K562 (cell line): ENCODE results near the gene KMO. TPM values are rescaled to one million over a fixed set of nuclear protein-coding genes. Genes with fewer than 3 reads are reported as not detected.
A peak's percentile ranks its signal among the peaks of the same experiment; 100 is the strongest.

Source experiments
- ATAC-seq: fragments of 200-7000 bp; cut with Tn5 transposase; 3 replicates; pipeline ENCODE4 v1.9.1; 2020; ENCODE audit warnings: moderate library complexity
- BruUV-seq: library from RNA; stranded (reverse); fragments of 400-500 nt; replicated peaks from 2 replicates; lab custom pipeline; 2021; lab: Mats Ljungman, UMichigan
- CTCF ChIA-PET: fragments of 300-600 bp; formaldehyde crosslinking; extraction: SDS; loops from one replicate; lab custom pipeline; 2021; ENCODE audit warnings: low intra/inter-chr PET ratio; lab: Yijun Ruan, JAX
- POLR2A ChIA-PET: fragments of 300-600, 350-650 bp; sonication (Branson Sonifier 250); formaldehyde crosslinking; extraction: SDS; loops from one replicate; lab custom pipeline; 2021; ENCODE audit warnings: antibody characterized with exemption, inconsistent platforms; lab: Yijun Ruan, JAX
- DNase-seq, 4 experiments: peaks; one replicate each; pipeline versions ENCODE4 v3.0.0 to v3.0.0-alpha.2; 2011 to 2018; ENCODE audit warnings: low spot score in 3 of 4, mixed read lengths in 3 of 4; ENCODE audit errors: extremely low read depth in 1 of 4
- FAIRE-seq: peaks from 2 replicates; lab custom pipeline; 2011; peaks lifted over from hg19 to GRCh38; lab: Jason Lieb, UNC
- H2AFZ ChIP-seq: 2 replicates; pipeline ENCODE4 v1.6.0; 2011; ENCODE audit warnings: low read depth, low read length, control low read depth, inconsistent platforms
- H3K27ac ChIP-seq: fragments of 200-600 bp; 3 replicates; pipeline ENCODE4 v1.8.0; 2011; ENCODE audit warnings: low read depth, mild to moderate bottlenecking, control low read depth, inconsistent platforms, low read length, moderate library complexity, mixed read lengths; ENCODE audit errors: extremely low read depth
- H3K27me3 ChIP-seq, 2 experiments: fragments of 300-600 bp in 1 of 2; 2 replicates in 1 of 2; 3 replicates in 1 of 2; pipeline versions ENCODE4 v1.6.0 to v1.8.0; 2011; ENCODE audit warnings: inconsistent platforms in 2 of 2, low read length in 2 of 2, mild to moderate bottlenecking in 1 of 2, mixed read lengths in 1 of 2, moderate library complexity in 1 of 2; ENCODE audit not compliant: control insufficient read depth in 2 of 2, insufficient read depth in 2 of 2
- H3K36me3 ChIP-seq: fragments of 300-600 bp; 3 replicates; pipeline ENCODE4 v1.8.0; 2011; ENCODE audit warnings: mild to moderate bottlenecking, low read length, inconsistent platforms; ENCODE audit not compliant: control insufficient read depth, insufficient read depth
- H3K4me1 ChIP-seq, 2 experiments: fragments of 200-600 bp in 1 of 2; replicated peaks in 1 of 2; 2 replicates in 1 of 2; 3 replicates in 1 of 2; pipeline versions ENCODE4 v1.5.1 to v1.8.0; 2011; ENCODE audit warnings: inconsistent platforms in 2 of 2, low read length in 2 of 2, mild to moderate bottlenecking in 1 of 2, mixed read lengths in 1 of 2, moderate library complexity in 1 of 2; ENCODE audit not compliant: control insufficient read depth in 2 of 2, insufficient read depth in 2 of 2
- H3K4me2 ChIP-seq: 2 replicates; pipeline ENCODE4 v1.6.1; 2011; ENCODE audit warnings: low read length, control low read depth, inconsistent platforms, mixed read lengths; ENCODE audit not compliant: insufficient read depth
- H3K4me3 ChIP-seq: fragments of 200-600 bp; sonication (generic), shearing (Covaris generic); 2 replicates; pipeline ENCODE4 v1.5.1; 2016; ENCODE audit warnings: control low read depth, inconsistent platforms
- H3K79me2 ChIP-seq: fragments of 200-600 bp; 3 replicates; pipeline ENCODE4 v1.8.0; 2011; ENCODE audit warnings: low read length, inconsistent platforms; ENCODE audit not compliant: control insufficient read depth, insufficient read depth
- H3K9ac ChIP-seq, 2 experiments: 2 replicates each; pipeline versions ENCODE4 v1.6.0 to v1.6.1; 2011; ENCODE audit warnings: low read depth in 2 of 2, low read length in 2 of 2, control low read depth in 1 of 2, inconsistent platforms in 1 of 2, mild to moderate bottlenecking in 1 of 2, mixed read lengths in 1 of 2; ENCODE audit not compliant: insufficient read depth in 1 of 2
- H3K9me1 ChIP-seq: one replicate; pipeline ENCODE4 v1.6.0; 2011; ENCODE audit warnings: inconsistent platforms, mild to moderate bottlenecking, low read length, moderate library complexity; ENCODE audit not compliant: control insufficient read depth, insufficient read depth
- H3K9me3 ChIP-seq: replicated peaks from 2 replicates; pipeline ENCODE4 v1.5.1; 2011; ENCODE audit warnings: low read depth, low read length, inconsistent platforms; ENCODE audit not compliant: control insufficient read depth, insufficient read depth
- H4K20me1 ChIP-seq: replicated peaks from 2 replicates; pipeline ENCODE4 v1.6.1; 2011; ENCODE audit warnings: low read length, inconsistent platforms, mixed read lengths; ENCODE audit not compliant: control insufficient read depth, insufficient read depth
- C11orf30 ChIP-seq: fragments of 450-650 bp; IDR thresholded peaks from 2 replicates; pipeline ENCODE4 v1.6.1; 2016; ENCODE audit warnings: low read depth, mild to moderate bottlenecking
- CBX3 ChIP-seq, 2 experiments: IDR thresholded peaks; 1 replicate in 1 of 2; 2 replicates in 1 of 2; pipeline ENCODE4 v1.6.1; 2012; ENCODE audit warnings: inconsistent platforms in 2 of 2, low read length in 2 of 2, borderline replicate concordance in 1 of 2, control low read depth in 1 of 2
- DMBX1 ChIP-seq: fragments of 250-450 bp; sonication (Bioruptor Pico); IDR thresholded peaks from 2 replicates; pipeline ENCODE4 v1.8.0; 2022; ENCODE audit warnings: inconsistent platforms, mild to moderate bottlenecking, moderate library complexity, borderline replicate concordance
- HLTF ChIP-seq: fragments of 450-650 bp; IDR thresholded peaks from 2 replicates; pipeline ENCODE4 v1.6.1; 2016
- MAFF ChIP-seq: IDR thresholded peaks from 2 replicates; pipeline ENCODE4 v1.6.1; 2012; ENCODE audit warnings: low read length, improper control_type of control experiment
- MAFG ChIP-seq: fragments of 450-650 bp; conservative IDR thresholded peaks from 2 replicates; pipeline ENCODE4 v1.6.1; 2016; ENCODE audit warnings: missing genetic modification characterization, missing compliant biosample characterization
- MAFK ChIP-seq: IDR thresholded peaks from 2 replicates; pipeline ENCODE4 v1.6.1; 2011; ENCODE audit warnings: low read length, improper control_type of control experiment
- NFE2 ChIP-seq: IDR thresholded peaks from 2 replicates; pipeline ENCODE4 v1.6.1; 2014; ENCODE audit warnings: antibody characterized with exemption, low read depth
- NFE2L1 ChIP-seq: fragments of 450-650 bp; IDR thresholded peaks from 2 replicates; pipeline ENCODE4 v1.6.1; 2016; ENCODE audit warnings: missing genetic modification characterization, low read depth, mild to moderate bottlenecking, missing compliant biosample characterization, moderate library complexity, borderline replicate concordance
- RBM25 ChIP-seq: fragments of 200-400 bp; formaldehyde crosslinking; IDR thresholded peaks from 2 replicates; pipeline ENCODE4 v1.6.1; 2018; ENCODE audit warnings: low read length, low read depth, moderate library complexity; ENCODE audit not compliant: severe bottlenecking
- RBM39 ChIP-seq: fragments of 200-400 bp; formaldehyde crosslinking; optimal IDR thresholded peaks from 2 replicates; pipeline ENCODE3; 2018; ENCODE audit warnings: low read depth, low read length
- SMARCA4 ChIP-seq: fragments of 450-650 bp; IDR thresholded peaks from 2 replicates; pipeline ENCODE4 v1.6.1; 2016
- STAG1 ChIP-seq: sonication (generic); formaldehyde crosslinking; IDR thresholded peaks from 2 replicates; pipeline ENCODE4 v1.5.0; 2020; ENCODE audit warnings: missing genetic modification reagents, borderline replicate concordance
- TRIM28 ChIP-seq: fragments of 450-650 bp; IDR thresholded peaks from 2 replicates; pipeline ENCODE4 v1.6.1; 2017
- ZFPM2 ChIP-seq: fragments of 250-450 bp; sonication (Bioruptor Pico); IDR thresholded peaks from 2 replicates; pipeline ENCODE4 v1.5.1; 2022; ENCODE audit warnings: mild to moderate bottlenecking
- ZNF316 ChIP-seq: fragments of 450-650 bp; IDR thresholded peaks from 2 replicates; pipeline ENCODE4 v1.6.1; 2016
- WGBS: fragments of 100-300 bp; shearing (Covaris generic); methylation state at CpG from one replicate; pipeline ENCODE4 v1.1.6; 2016; ENCODE audit warnings: low coverage, mixed read lengths; ENCODE audit not compliant: insufficient coverage; ENCODE audit errors: missing lambda C conversion rate; 5-methylcytosine and 5-hydroxymethylcytosine counted together
- in situ Hi-C: fragments of 300-500 bp; cut with MboI; formaldehyde crosslinking; loops from 4 replicates; pipeline ENCODE4 v1.15.0; 2018; ENCODE audit warnings: inconsistent platforms, mixed read lengths
- intact Hi-C: fragments of 100-400 bp; cut with micrococcal nuclease; formaldehyde crosslinking; loops from 2 replicates; pipeline ENCODE4 v1.14.2; 2022
- polyA plus RNA-seq, 8 experiments: library from polyadenylated mRNA; depleted of rRNA in 4 of 8; stranded (reverse) in 5 of 8; unstranded in 3 of 8; fragments of >200 nt; fragmentation: Nextera tagmentation in 2 of 8; fragmentation: Illumina TruSeq in 1 of 8; extraction: Ambion mirVana in 2 of 8; extraction: Trizol in 1 of 8; gene quantifications; 2 replicates each; pipeline versions ENCODE4 v1.2.1 to v1.2.3, GENCODE V29; 2011 to 2014; ENCODE audit warnings: inconsistent platforms in 1 of 8, missing spikeins in 1 of 8
- total RNA-seq, 7 experiments: library from RNA; depleted of rRNA in 6 of 7; stranded (reverse); fragments of >200 nt in 6 of 7; fragmentation: Illumina TruSeq in 2 of 7; extraction: Trizol in 2 of 7; gene quantifications; 2 replicates each; pipeline versions ENCODE4 v1.2.1 to v1.2.3, GENCODE V29; 2011 to 2021; ENCODE audit warnings: low replicate concordance in 1 of 7

The KMO gene
- total and polyA plus RNA-seq, 9 of the 15 experiments (the other 6 are each of a cell fraction or from before 2014, with no cell fraction given): 0.01 to 0.11 (median 0.01) TPM; not detected in 6

DNA sequence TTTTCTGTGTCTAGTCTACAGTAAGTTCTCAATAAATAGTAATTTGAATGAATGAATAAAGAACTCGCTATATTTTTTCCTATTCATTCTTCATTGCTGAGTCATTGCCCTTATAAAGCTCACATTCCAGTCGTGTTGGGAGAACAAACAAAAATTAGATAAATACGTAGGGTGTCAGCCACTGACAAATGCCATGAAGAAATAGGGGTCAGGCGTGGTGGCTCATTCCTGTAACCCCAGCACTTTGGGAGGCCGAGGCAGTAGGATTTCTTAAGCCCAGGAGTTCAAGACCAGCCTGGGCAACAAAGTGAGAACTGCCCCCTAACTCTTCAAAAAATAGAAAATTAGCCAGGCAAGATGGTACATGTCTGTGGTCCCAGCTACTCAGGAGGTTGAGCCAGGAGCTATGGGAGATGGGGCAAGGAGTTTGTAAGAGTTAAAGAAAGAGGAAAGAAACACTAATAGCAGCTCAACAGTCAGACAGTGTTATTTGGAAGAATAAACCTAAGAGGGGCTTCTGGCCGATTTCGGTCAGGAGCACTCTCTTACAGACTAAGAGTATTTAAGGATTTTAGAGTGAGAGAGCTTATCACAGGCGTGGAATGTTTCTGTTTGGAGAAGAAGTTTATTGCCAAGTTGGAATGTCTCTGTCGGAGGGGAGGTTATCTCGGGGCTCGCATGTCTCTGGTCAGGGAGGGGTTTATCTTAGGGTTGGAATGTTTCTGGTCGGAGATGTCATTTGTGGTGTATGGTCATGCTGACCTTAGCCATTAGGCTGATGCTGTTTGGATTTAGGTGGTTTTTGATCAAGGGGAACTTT, 109.8 kb downstream of the KMO start:
- no peak overlapping the region for H3K27ac ChIP-seq
- in situ Hi-C loops: no loop called here
- H3K4me1 ChIP-seq: peaks cover 7 to 9% of the 10 kb centered on the region in 2 experiments
- H3K36me3 ChIP-seq: peaks cover 8% of the 10 kb centered on the region
- intact Hi-C loops: no loop called here
- ChIA-PET CTCF (no interaction called here), POLR2A (no interaction called here)
- no peak for ATAC-seq
- BruUV-seq: no TSS peak
- 58% methylated on average over 12 of the region's 12 CpGs for WGBS
- peak overlapping the region; percentile 95; the same call in 1 of the 2 replicates for H2AFZ ChIP-seq
- H3K4me3 ChIP-seq: no peak overlapping the region
- no peak overlapping the region for H3K4me2 ChIP-seq
- H3K79me2 ChIP-seq: peaks cover 31% of the 10 kb centered on the region
- 0 out of 2 replicates have a peak, but pooled peaks cover 3% of the 10 kb centered on the region for H4K20me1 ChIP-seq
- H3K27me3 ChIP-seq: no peaks in the 10 kb centered on the region
- no peak overlapping the region for H3K9ac ChIP-seq
- H3K9me3 ChIP-seq: peaks cover 22% of the 10 kb centered on the region
- no peak for FAIRE-seq
- peak; percentile 51 for TF ChIP-seq RBM25
- TF ChIP-seq ZFPM2 (CRISPR knock-in tag): no peak
- TF ChIP-seq NFE2L1 (tag): peak; percentile 49; the same call in 1 of the 2 replicates
- no peak for TF ChIP-seq STAG1
- no peak for TF ChIP-seq RBM39
- peak; percentile 49 for TF ChIP-seq C11orf30
- TF ChIP-seq NFE2: peak; percentile 33; the same call in 1 of the 2 replicates
- TF ChIP-seq MAFK: peak; percentile 40; the same call in 1 of the 2 replicates
- TF ChIP-seq MAFG (tag): peak; percentile 69
- TF ChIP-seq HLTF: peak; percentile 98
- TF ChIP-seq MAFF: peak; percentile 45; the same call in 1 of the 2 replicates
- peak; percentile 73 for TF ChIP-seq TRIM28
- TF ChIP-seq SMARCA4: 0 out of 2 replicates have a peak, but pooled peaks have one; percentile 13
- TF ChIP-seq CBX3 (IDR thresholded peaks at IDR 0.05; ENCODE audit: borderline replicate concordance in 1 of 2, low read length in 2 of 2): peak in 1 of 2 experiments; percentile 78; a peak in 1 of 3 replicates
- peak; percentile 78 for TF ChIP-seq ZNF316
- TF ChIP-seq DMBX1: no peak
- H3K9me1 ChIP-seq: no peaks in the 10 kb centered on the region
- DNase-seq: no peak
